ENCODE data around the gene CCSAP.
A peak's percentile ranks its signal among the peaks of the same experiment; 100 is the strongest.

The CCSAP gene

GRCh38 chr1:229271448-229272159, 71.2 kb downstream of the CCSAP start:
- Histone ChIP-seq H3K9me3 (ENCODE audit: control insufficient read depth, low read length) (no peaks in the 10 kb centered on the region), H3K36me3 (ENCODE audit: control insufficient read depth, insufficient read depth, low read length) (no peaks in the 10 kb centered on the region), H3K27ac (ENCODE audit: insufficient read depth, low read length, poor library complexity, severe bottlenecking) (peak overlapping the region; percentile 27), H3K4me3 (ENCODE audit: insufficient read depth, low read depth, low read length, poor library complexity, severe bottlenecking) (peak overlapping the region; percentile 69), H3K4me1 (ENCODE audit: control insufficient read depth, insufficient read depth, low read length, poor library complexity, severe bottlenecking) (peaks cover 17% of the 10 kb centered on the region), H3K27me3 (replicated peaks; ENCODE audit: control insufficient read depth, insufficient read depth, low read length, poor library complexity, severe bottlenecking) (no peaks in the 10 kb centered on the region)
- peak in 1 of 3 donors; percentile 15 for DNase-seq

Data from effector memory CD4-positive, alpha-beta T cell (primary cell).